Cortex of kidney (tissue), 1 donor: ENCODE results near the gene KCNH1.
"Not testable (repeated sequence)": the region's sequence is repeated elsewhere in the genome, so short reads cannot be mapped to it uniquely, and the experiment has no call there.

ENCODE experiments used
- DNase-seq: peaks from one replicate; lab custom pipeline; 2025; lab: John Stamatoyannopoulos, UW

Gene KCNH1

GRCh38 chr1:211007830-211008229, 126.1 kb downstream of the KCNH1 start:
- no peak for DNase-seq

- not testable (repeated sequence) for DNase-seq
Observed at GRCh38 chr1:210995931-210996330, 138.0 kb downstream of the KCNH1 start.

GRCh38 chr1:210992837-210993236, 141.1 kb downstream of the KCNH1 start:
- no peak for DNase-seq

GRCh38 chr1:210989905-210990304, 144.0 kb downstream of the KCNH1 start:
- DNase-seq, result no peak

GRCh38 chr1:210981490-210981889, 152.5 kb downstream of the KCNH1 start:
- no peak for DNase-seq

GRCh38 chr1:210980082-210980481, 153.9 kb downstream of the KCNH1 start:
- DNase-seq, result no peak

- DNase-seq, result no peak
Observed at GRCh38 chr1:210978974-210979354, 155.0 kb downstream of the KCNH1 start.

GRCh38 chr1:210978316-210978973, 155.5 kb downstream of the KCNH1 start:
- DNase-seq, result no peak

- DNase-seq, result no peak
Observed at GRCh38 chr1:210951279-210951678, 182.7 kb downstream of the KCNH1 start.

GRCh38 chr1:210949940-210950546, 183.9 kb downstream of the KCNH1 start:
- not testable (repeated sequence) for DNase-seq

GRCh38 chr1:210949489-210949888, 184.5 kb downstream of the KCNH1 start:
- no peak for DNase-seq

- no peak for DNase-seq
Observed at GRCh38 chr1:210949039-210949438, 184.9 kb downstream of the KCNH1 start.

- DNase-seq, result no peak
Observed at GRCh38 chr1:210944252-210944651, 189.7 kb downstream of the KCNH1 start.

GRCh38 chr1:210942513-210942912, 191.4 kb downstream of the KCNH1 start:
- no peak for DNase-seq

- no peak for DNase-seq
Observed at GRCh38 chr1:210940081-210940617, 193.8 kb downstream of the KCNH1 start.

- no peak for DNase-seq
Observed at GRCh38 chr1:210938416-210938925, 195.5 kb downstream of the KCNH1 start.

- no peak for DNase-seq
Observed at GRCh38 chr1:210937846-210938245, 196.1 kb downstream of the KCNH1 start.

GRCh38 chr1:210935905-210936304, 198.0 kb downstream of the KCNH1 start:
- no peak for DNase-seq

- no peak for DNase-seq
Observed at GRCh38 chr1:210932104-210932503, 201.8 kb downstream of the KCNH1 start.

- DNase-seq, result no peak
Observed at GRCh38 chr1:210922666-210923065, 211.3 kb downstream of the KCNH1 start.

GRCh38 chr1:210920716-210921694, 212.9 kb downstream of the KCNH1 start:
- no peak for DNase-seq

- DNase-seq, result no peak
Observed at GRCh38 chr1:210920258-210920657, 213.7 kb downstream of the KCNH1 start.
